ENCODE results near the gene IL24. TPM values are rescaled to one million over a fixed set of nuclear protein-coding genes. Genes with fewer than 3 reads are reported as not detected.

IL24 gene
- total and polyA plus RNA-seq, 2 donors (not counting 1 experiment from before 2014, with no cell fraction given) = not detected

- H3K4me1 ChIP-seq (ENCODE audit: control insufficient read depth in 2 of 2, insufficient read depth in 2 of 2, low read length in 2 of 2) = peaks cover 4 to 5% of the 10 kb centered on the region in 2 donors
- no peak overlapping the region for H3K4me3 ChIP-seq (ENCODE audit: control extremely low read depth in 1 of 5, extremely low read depth in 1 of 5, insufficient read depth in 1 of 5, low read depth in 2 of 5, low read length in 4 of 5)
- H3K9me3 ChIP-seq (ENCODE audit: control extremely low read depth in 1 of 3, control insufficient read depth in 2 of 3, insufficient read depth in 1 of 3, low read length in 2 of 3) = no peaks in the 10 kb centered on the region
- H3K36me3 ChIP-seq (replicated peaks in 1 of 2; ENCODE audit: control extremely low read depth in 1 of 2, control insufficient read depth in 1 of 2, extremely low read depth in 1 of 2, insufficient read depth in 2 of 2, low read length in 1 of 2) = no peaks in the 10 kb centered on the region
- ChIA-PET POLR2A (no interaction called here), CTCF (interaction anchor here (0.7 to 2.4 kb wide), 3 partner anchors 12 to 17 kb away, joined by 3 to 9 read pairs (median 8); no protein-coding TSS in a partner anchor)
- Mint-ChIP-seq H3K4me1 (peaks cover 24% of the 10 kb centered on the region), H3K9me3 (ENCODE audit: insufficient read depth) (no peaks in the 10 kb centered on the region), H3K27ac (no peak overlapping the region), H3K4me3 (no peak overlapping the region), H3K27me3 (no peaks in the 10 kb centered on the region)
- TF ChIP-seq EZH2 (IDR thresholded peaks at IDR 0.05; ENCODE audit: borderline replicate concordance, insufficient read depth, low read depth, low read length, poor library complexity, severe bottlenecking) (no peak), CTCF (IDR thresholded peaks at IDR 0.05) (no peak)
- peaks cover 4% of the 10 kb centered on the region for H4K20me1 ChIP-seq (ENCODE audit: control insufficient read depth, insufficient read depth, low read length, poor library complexity, severe bottlenecking)
- no peak overlapping the region for H3K9ac ChIP-seq (ENCODE audit: low read length)
- no peak overlapping the region for H3K4me2 ChIP-seq (replicated peaks; ENCODE audit: low read depth, low read length, poor library complexity, severe bottlenecking)
- DNase-seq = no peak
- intact Hi-C loops (cut with micrococcal nuclease) = loop anchor here (5.0 kb wide), 1 partner anchor 36 kb away; no protein-coding TSS in a partner anchor
- no peaks in the 10 kb centered on the region for H3K79me2 ChIP-seq (ENCODE audit: control insufficient read depth, insufficient read depth, low read length)
- no peak overlapping the region for H3K27ac ChIP-seq (ENCODE audit: low read length in 2 of 2)
- no peaks in the 10 kb centered on the region for H3K27me3 ChIP-seq (replicated peaks in 1 of 4; ENCODE audit: control extremely low read depth in 1 of 4, control insufficient read depth in 3 of 4, insufficient read depth in 4 of 4, low read length in 3 of 4)
- ATAC-seq (ENCODE audit: low read depth) = no peak
- no peak overlapping the region for H2AFZ ChIP-seq (ENCODE audit: insufficient read depth, low read depth, low read length, poor library complexity, severe bottlenecking)
- 77% methylated on average over 3 of the region's 3 CpGs for WGBS (ENCODE audit: insufficient coverage)
These were observed 1.4 kb upstream of the IL24 start for GRCh38 chr1:206895837-206896242.

- ChIA-PET POLR2A (no interaction called here), CTCF (interaction anchor here (0.7 to 2.4 kb wide), 2 partner anchors 12 to 17 kb away, joined by 3 to 8 read pairs; no protein-coding TSS in a partner anchor)
- Mint-ChIP-seq H3K4me3 (no peak overlapping the region), H3K27ac (no peak overlapping the region), H3K4me1 (peaks cover 24% of the 10 kb centered on the region), H3K27me3 (no peaks in the 10 kb centered on the region), H3K9me3 (ENCODE audit: insufficient read depth) (no peaks in the 10 kb centered on the region)
- no peak for ATAC-seq (ENCODE audit: low read depth)
- TF ChIP-seq CTCF (IDR thresholded peaks at IDR 0.05) = no peak
- TF ChIP-seq EZH2 (IDR thresholded peaks at IDR 0.05; ENCODE audit: borderline replicate concordance, insufficient read depth, low read depth, low read length, poor library complexity, severe bottlenecking) = no peak
- H2AFZ ChIP-seq (ENCODE audit: insufficient read depth, low read depth, low read length, poor library complexity, severe bottlenecking) = no peak overlapping the region
- H3K9me3 ChIP-seq (ENCODE audit: control extremely low read depth in 1 of 3, control insufficient read depth in 2 of 3, insufficient read depth in 1 of 3, low read length in 2 of 3) = no peaks in the 10 kb centered on the region
- WGBS (ENCODE audit: insufficient coverage) = 100% methylated on average over 1 of the region's 3 CpGs
- no peaks in the 10 kb centered on the region for H3K27me3 ChIP-seq (replicated peaks in 1 of 4; ENCODE audit: control extremely low read depth in 1 of 4, control insufficient read depth in 3 of 4, insufficient read depth in 4 of 4, low read length in 3 of 4)
- no peak overlapping the region for H3K27ac ChIP-seq (ENCODE audit: low read length in 2 of 2)
- H3K4me1 ChIP-seq (ENCODE audit: control insufficient read depth in 2 of 2, insufficient read depth in 2 of 2, low read length in 2 of 2) = peaks cover 0 to 5% of the 10 kb centered on the region in 2 donors
- no peak overlapping the region for H3K4me3 ChIP-seq (ENCODE audit: control extremely low read depth in 1 of 5, extremely low read depth in 1 of 5, insufficient read depth in 1 of 5, low read depth in 2 of 5, low read length in 4 of 5)
- intact Hi-C loops (cut with micrococcal nuclease) = loop anchor here (5.0 kb wide), 1 partner anchor 36 kb away; no protein-coding TSS in a partner anchor
- no peaks in the 10 kb centered on the region for H3K79me2 ChIP-seq (ENCODE audit: control insufficient read depth, insufficient read depth, low read length)
- no peak overlapping the region for H3K9ac ChIP-seq (ENCODE audit: low read length)
- peaks cover 8% of the 10 kb centered on the region for H4K20me1 ChIP-seq (ENCODE audit: control insufficient read depth, insufficient read depth, low read length, poor library complexity, severe bottlenecking)
- DNase-seq = no peak
- H3K4me2 ChIP-seq (replicated peaks; ENCODE audit: low read depth, low read length, poor library complexity, severe bottlenecking) = no peak overlapping the region
- H3K36me3 ChIP-seq (replicated peaks in 1 of 2; ENCODE audit: control extremely low read depth in 1 of 2, control insufficient read depth in 1 of 2, extremely low read depth in 1 of 2, insufficient read depth in 2 of 2, low read length in 1 of 2) = no peaks in the 10 kb centered on the region
These were observed 982 bp upstream of the IL24 start for GRCh38 chr1:206896261-206896660.
